Stimulated activated CD8-positive, alpha-beta memory T cell treated with anti-CD3 and anti-CD28 coated beads, Interleukin-12 subunit alpha, Interleukin-12 subunit beta, amount 100 ng/mL, for 24 hours (primary cell): Measurements from ENCODE around the gene FAM114A2.
"Not testable (repeated sequence)": the region's sequence is repeated elsewhere in the genome, so short reads cannot be mapped to it uniquely, and the experiment has no call there.

Source experiments
- DNase-seq: peaks from one replicate; pipeline ENCODE4 v3.0.0-alpha.2; 2020; ENCODE audit errors: extremely low read depth

FAM114A2 gene

DNA sequence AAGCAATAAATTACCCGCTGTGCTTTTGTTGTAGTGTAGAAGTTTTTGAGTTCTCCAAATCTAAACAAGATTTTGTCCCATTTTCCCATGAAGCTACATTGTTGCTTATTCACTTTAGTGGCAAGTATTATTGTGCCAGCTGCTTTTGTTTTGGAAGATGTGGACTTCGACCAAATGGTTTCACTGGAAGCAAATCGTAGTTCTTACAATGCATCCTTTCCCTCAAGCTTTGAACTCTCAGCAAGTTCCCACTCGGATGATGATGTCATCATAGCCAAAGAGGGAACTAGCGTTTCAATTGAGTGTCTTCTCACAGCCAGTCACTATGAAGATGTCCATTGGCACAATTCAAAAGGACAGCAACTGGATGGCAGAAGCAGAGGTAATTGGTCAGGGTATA, 10.9 kb upstream of the FAM114A2 start:
- no peak for DNase-seq

GRCh38 chr5:154047324-154047723, 8.6 kb upstream of the FAM114A2 start:
- no peak for DNase-seq

DNA sequence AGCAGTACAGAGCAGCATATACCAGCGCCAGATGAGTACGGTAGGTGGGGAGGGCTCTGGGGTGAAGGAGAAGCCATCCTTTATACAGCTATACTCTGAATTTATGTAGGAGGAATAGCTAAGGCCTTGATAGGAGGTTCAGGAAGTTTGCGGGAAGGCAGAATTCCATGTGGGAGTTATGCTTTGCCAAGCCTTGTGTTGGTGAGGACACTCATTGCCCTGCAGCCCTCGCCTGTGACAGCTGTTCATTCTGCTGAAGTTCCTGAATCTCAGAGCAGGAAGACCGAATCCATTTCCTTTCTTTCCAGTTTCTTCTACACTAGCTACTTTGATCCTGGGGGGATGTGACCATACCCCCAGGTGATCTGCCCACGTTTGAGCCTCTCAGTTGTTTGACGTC, 7.8 kb upstream of the FAM114A2 start:
- DNase-seq, result no peak

GRCh38 chr5:154044581-154044980, 5.9 kb upstream of the FAM114A2 start:
- DNase-seq, result no peak

GRCh38 chr5:154044099-154044498, 5.4 kb upstream of the FAM114A2 start:
- DNase-seq, result no peak

DNA sequence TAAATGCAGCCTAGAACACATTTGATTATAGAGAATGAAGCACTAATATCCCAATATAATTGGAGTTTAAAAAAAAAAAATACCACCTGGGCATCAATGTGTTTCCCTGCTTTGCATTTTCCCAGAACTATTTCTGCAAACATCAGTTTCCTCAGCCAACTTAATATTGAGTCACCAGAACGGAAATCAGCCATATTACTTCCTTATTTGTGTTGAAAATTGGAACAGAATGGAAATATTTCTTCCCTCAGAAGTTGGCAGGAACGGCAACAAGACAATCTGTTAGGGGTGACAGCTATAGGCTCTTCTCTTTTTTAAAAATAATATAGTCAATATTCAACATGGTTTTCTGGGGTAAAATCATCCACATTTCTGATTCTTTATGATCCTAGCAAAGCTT, 4.1 kb upstream of the FAM114A2 start:
- no peak for DNase-seq

DNA sequence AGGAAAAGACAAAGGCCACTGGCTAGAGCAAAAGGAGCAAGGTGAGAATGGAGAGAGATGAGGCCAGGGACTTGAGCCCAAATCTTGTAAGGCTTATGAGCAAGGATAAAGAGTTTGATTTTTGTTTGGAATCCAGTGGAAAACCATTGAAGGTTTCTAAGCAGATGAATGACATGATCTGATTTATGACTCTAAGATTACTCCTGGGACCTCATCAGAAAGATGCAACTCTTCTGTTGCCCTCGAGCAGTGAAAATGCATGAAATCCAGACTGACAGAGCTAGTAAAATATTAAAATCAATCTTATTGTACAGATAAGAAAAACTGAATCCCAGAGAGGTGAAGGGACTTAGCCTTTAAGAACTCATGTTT, 734 bp upstream of the FAM114A2 start:
- no peak for DNase-seq

- no peak for DNase-seq
Measured at GRCh38 chr5:154038261-154038706, 426 bp downstream of the FAM114A2 start.

GRCh38 chr5:154034944-154035343, 3.8 kb downstream of the FAM114A2 start:
- DNase-seq, result no peak

- no peak for DNase-seq
Measured at GRCh38 chr5:154031937-154032489, 6.7 kb downstream of the FAM114A2 start.

- DNase-seq, result no peak
Measured at GRCh38 chr5:154025951-154026350, 12.8 kb downstream of the FAM114A2 start.

GRCh38 chr5:154018919-154019318, 19.8 kb downstream of the FAM114A2 start:
- DNase-seq, result not testable (repeated sequence)

DNA sequence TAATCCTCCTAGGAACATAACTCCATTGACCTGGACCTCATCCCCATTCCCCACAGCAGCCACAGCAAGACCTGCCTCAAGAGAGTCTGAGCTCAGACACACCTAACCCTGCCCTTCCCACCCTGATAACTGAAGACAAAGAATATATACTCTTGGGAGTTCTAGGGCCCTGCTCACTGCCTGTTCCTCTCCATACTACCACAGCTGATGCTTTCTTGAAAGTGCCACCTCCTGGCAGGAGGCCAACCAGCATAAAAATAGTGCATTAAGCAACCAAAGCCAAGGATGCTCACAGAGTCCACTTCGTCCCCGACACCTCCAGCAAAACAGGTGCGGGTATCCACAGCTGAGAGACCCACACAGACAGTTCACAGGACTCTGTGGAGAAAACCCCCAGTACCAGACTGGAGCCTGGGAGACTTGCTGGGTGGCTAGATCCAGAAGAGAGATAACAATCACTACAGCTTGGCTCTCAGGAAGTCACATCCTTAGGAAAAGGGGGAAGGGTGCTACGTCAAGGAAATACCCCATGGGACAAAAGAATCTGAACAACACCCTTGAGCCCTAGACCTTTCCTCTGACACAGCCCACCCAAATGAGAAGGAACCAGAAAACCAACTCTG, 23.5 kb downstream of the FAM114A2 start:
- no peak for DNase-seq

DNA sequence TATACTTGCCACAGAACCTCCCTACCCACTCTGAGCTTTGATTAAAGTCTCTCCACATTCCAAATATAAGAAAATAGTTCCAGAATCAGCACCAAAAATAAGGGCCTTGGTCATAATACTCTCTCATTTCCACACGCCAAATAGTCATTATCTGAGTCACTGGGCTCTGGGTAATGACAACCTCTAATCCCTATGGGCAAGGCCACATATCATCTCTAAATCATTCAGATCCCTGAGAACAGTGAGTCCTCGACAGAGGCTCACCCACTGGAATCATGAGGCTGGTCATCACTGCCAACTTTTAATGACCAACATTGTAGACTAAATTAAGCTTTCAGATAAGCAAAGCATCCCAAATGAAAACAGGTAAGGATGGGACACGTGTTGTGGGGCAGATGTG, 28.1 kb downstream of the FAM114A2 start:
- DNase-seq, result no peak

DNA sequence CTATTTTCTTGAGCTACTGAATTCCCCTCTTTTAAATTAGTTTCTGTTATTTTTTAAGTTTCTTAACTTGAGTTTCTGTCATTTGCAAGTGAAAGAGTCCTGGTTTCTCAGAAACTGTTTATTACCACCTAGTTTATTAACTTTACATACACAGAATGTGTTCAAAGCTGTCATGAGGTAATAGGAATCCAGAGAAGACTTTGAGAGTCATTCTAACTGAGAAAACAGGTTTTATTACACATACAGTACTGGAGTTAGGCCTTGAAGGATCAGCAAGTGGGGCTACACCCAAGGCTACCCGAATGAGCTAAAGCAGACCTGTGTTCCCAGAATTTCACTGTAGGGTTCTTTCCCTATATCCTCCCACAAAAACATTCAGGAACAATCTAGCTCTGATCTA, 33.1 kb downstream of the FAM114A2 start:
- no peak for DNase-seq

DNA sequence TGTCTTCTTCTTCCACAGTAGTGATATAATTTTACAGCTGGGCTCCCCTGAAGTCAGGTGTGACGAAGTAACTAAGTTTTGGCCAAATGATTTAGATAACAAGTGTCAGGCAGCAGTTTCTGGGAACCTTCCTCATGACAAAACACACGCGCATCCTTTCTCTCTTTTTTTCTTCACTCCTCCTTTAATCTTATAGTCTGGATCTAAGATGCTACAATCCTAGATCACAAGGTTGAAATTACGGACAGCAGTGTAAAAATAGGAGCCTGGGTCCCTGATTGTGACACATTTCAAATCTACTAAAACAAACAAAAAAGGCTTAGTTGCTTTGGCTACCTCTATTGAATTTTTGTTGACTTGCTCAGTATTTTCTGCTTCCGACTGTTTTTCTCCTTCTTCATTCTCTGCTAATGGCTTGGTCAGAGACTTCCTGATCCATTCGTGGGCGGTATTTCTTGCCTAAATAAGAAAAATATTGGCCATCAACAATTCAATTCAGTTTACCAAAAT, 36.1 kb downstream of the FAM114A2 start:
- no peak for DNase-seq

DNA sequence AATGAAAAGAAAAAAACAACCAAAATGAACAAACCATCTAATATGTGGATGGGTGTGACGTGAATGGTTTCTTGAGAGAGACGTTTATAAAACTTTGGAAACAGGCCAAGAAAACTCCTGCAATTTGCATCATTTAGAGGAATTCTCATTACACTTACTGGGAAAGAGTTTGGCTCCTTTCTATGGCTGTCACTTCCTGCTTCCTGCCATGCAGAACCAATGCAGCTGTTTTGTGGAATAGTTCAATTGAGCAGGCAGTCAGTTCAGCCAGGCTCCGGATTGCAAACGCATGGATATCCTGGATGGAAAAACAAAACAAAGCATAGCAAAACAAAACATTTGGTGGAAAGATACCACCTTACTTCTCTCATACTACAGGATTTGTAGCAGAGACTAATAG, 36.6 kb downstream of the FAM114A2 start:
- no peak for DNase-seq

- DNase-seq, result no peak
Measured at GRCh38 chr5:154000703-154001102, 38.0 kb downstream of the FAM114A2 start.

DNA sequence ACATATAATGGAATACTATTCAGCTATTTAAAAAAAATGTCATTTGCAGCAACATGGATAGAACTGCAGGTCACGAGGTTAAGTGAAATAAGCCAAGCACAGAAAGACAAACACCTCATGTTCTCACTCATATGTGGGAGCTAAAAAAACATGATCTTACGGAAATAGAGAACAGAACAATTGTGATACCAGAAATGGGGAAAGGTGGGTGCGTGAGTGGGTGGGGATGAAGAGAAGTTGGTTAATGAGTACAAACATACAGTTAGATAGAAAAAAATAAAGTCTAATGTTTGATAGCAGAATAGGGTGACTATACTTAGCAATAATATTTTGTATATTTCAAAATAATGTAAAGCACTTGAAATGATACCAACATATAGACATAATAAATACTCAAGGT, 38.7 kb downstream of the FAM114A2 start:
- DNase-seq, result no peak

GRCh38 chr5:153998768-153999167, 39.9 kb downstream of the FAM114A2 start:
- DNase-seq, result no peak

DNA sequence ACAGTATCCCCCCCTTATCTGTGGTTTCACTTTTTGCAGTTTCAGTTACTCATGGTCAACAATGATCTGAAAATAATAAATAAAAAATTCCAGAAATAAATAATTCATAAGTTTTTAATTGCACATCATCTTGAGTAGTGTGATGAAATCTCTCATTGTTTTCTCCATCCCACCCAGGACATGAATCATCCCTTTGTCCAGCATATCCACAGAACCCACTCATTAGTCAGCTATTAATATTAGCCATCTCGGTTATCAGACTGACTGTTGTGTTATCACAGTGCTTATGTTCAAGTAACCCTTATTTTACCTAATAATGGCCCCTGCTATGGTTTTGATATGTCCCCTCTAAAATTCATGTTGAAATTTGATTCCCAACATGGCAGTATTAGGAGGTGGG, 40.7 kb downstream of the FAM114A2 start:
- no peak for DNase-seq

DNA sequence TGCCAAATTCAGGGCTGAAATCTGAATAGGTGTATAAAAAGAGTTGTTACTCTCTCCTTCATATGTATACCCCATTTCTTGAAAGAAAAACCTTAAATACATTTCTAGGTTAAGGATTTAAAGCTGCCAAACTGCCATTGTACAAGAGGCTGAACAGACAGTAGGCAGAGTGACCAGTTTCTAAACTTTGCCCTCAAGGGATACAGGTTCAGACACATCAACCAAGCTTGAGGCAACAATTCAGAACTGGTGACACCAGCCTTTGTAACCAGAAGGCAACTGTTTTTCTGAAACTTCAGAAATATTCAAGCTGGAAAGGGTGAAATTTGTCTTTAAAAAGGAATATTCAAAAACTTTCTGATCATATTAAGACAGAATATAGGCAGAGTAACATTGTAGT, 47.5 kb downstream of the FAM114A2 start:
- DNase-seq, result no peak

- no peak for DNase-seq
Measured at GRCh38 chr5:153988510-153988909, 50.2 kb downstream of the FAM114A2 start.

DNA sequence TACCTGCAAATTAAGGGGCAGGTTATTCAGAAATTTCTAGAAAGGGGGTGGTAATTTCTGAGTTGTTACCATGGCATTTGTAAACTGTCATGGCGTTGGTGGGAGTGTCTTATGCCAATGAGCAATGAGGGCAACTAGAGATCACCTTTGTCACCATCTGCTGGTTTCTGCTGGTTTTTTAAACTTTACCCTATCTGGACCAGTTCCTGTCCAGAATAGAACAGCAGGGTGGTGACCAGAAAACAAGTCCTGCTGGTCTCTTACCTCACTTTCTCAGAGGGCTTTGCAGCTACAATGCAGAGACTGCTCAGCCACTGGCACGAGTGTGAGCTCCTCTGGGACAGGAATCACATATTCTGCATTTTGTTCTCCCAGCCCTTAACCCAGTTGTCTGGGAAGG, 51.4 kb downstream of the FAM114A2 start:
- DNase-seq, result no peak
